ENCODE results near the gene FKBP5.
A peak's percentile ranks its signal among the peaks of the same experiment; 100 is the strongest.

FKBP5 gene

GRCh38 chr6:35552285-35552917 is 136.3 kb downstream of the FKBP5 start:
- Histone ChIP-seq H3K4me2 (ENCODE audit: low read length) (no peak overlapping the region), H3K9me3 (ENCODE audit: low read length) (peaks cover 11% of the 10 kb centered on the region), H4K20me1 (ENCODE audit: insufficient read depth, low read length) (no peaks in the 10 kb centered on the region), H3K4me3 (ENCODE audit: low read depth, low read length, poor library complexity, severe bottlenecking) (no peak overlapping the region), H3K27me3 (ENCODE audit: insufficient read depth, low read length) (peaks cover 3% of the 10 kb centered on the region; the same call in 1 of the 2 replicates), H3K79me2 (ENCODE audit: insufficient read depth, low read length) (no peaks in the 10 kb centered on the region), H3K27ac (ENCODE audit: low read depth, low read length, poor library complexity, severe bottlenecking) (no peak overlapping the region), H3K4me1 (ENCODE audit: insufficient read depth, low read length, severe bottlenecking) (no peaks in the 10 kb centered on the region), H2AFZ (ENCODE audit: low read length) (no peak overlapping the region), H3K9ac (ENCODE audit: low read length) (no peak overlapping the region), H3K9me2 (ENCODE audit: low read depth, low read length) (no peaks in the 10 kb centered on the region), H3F3A (ENCODE audit: insufficient read depth, low read length) (no peaks in the 10 kb centered on the region), H3K36me3 (ENCODE audit: insufficient read depth, low read length) (no peaks in the 10 kb centered on the region; the same call in 1 of the 2 replicates)
- peak; percentile 90 for TF ChIP-seq CTCF (IDR thresholded peaks at IDR 0.05; ENCODE audit: low read length)
- TF ChIP-seq EZH2 (IDR thresholded peaks at IDR 0.05; ENCODE audit: borderline replicate concordance, low read length), result no peak

GRCh38 chr6:35550437-35550836 is 138.3 kb downstream of the FKBP5 start:
- no peaks in the 10 kb centered on the region for H4K20me1 ChIP-seq (ENCODE audit: insufficient read depth, low read length)
- H3K9me3 ChIP-seq (ENCODE audit: low read length), result peaks cover 11% of the 10 kb centered on the region
- H3K27me3 ChIP-seq (ENCODE audit: insufficient read depth, low read length), result peaks cover 3% of the 10 kb centered on the region; the same call in 1 of the 2 replicates
- H3K9ac ChIP-seq (ENCODE audit: low read length), result no peak overlapping the region
- no peaks in the 10 kb centered on the region for H3F3A ChIP-seq (ENCODE audit: insufficient read depth, low read length)
- no peaks in the 10 kb centered on the region; the same call in 1 of the 2 replicates for H3K36me3 ChIP-seq (ENCODE audit: insufficient read depth, low read length)
- H3K4me3 ChIP-seq (ENCODE audit: low read depth, low read length, poor library complexity, severe bottlenecking), result no peak overlapping the region
- no peak overlapping the region for H3K27ac ChIP-seq (ENCODE audit: low read depth, low read length, poor library complexity, severe bottlenecking)
- TF ChIP-seq CTCF (IDR thresholded peaks at IDR 0.05; ENCODE audit: low read length) (no peak), EZH2 (IDR thresholded peaks at IDR 0.05; ENCODE audit: borderline replicate concordance, low read length) (no peak)
- H3K79me2 ChIP-seq (ENCODE audit: insufficient read depth, low read length), result no peaks in the 10 kb centered on the region
- H3K9me2 ChIP-seq (ENCODE audit: low read depth, low read length), result no peaks in the 10 kb centered on the region
- no peak overlapping the region for H3K4me2 ChIP-seq (ENCODE audit: low read length)
- H2AFZ ChIP-seq (ENCODE audit: low read length), result no peak overlapping the region
- H3K4me1 ChIP-seq (ENCODE audit: insufficient read depth, low read length, severe bottlenecking), result no peaks in the 10 kb centered on the region

GRCh38 chr6:35547676-35548075 is 141.0 kb downstream of the FKBP5 start:
- H4K20me1 ChIP-seq (ENCODE audit: insufficient read depth, low read length), result no peaks in the 10 kb centered on the region
- no peaks in the 10 kb centered on the region for H3F3A ChIP-seq (ENCODE audit: insufficient read depth, low read length)
- H3K4me3 ChIP-seq (ENCODE audit: low read depth, low read length, poor library complexity, severe bottlenecking), result no peak overlapping the region
- H3K36me3 ChIP-seq (ENCODE audit: insufficient read depth, low read length), result no peaks in the 10 kb centered on the region; the same call in 1 of the 2 replicates
- no peaks in the 10 kb centered on the region for H3K4me1 ChIP-seq (ENCODE audit: insufficient read depth, low read length, severe bottlenecking)
- no peak overlapping the region for H2AFZ ChIP-seq (ENCODE audit: low read length)
- H3K27me3 ChIP-seq (ENCODE audit: insufficient read depth, low read length), result no peaks in the 10 kb centered on the region; the same call in 1 of the 2 replicates
- H3K27ac ChIP-seq (ENCODE audit: low read depth, low read length, poor library complexity, severe bottlenecking), result no peak overlapping the region
- H3K79me2 ChIP-seq (ENCODE audit: insufficient read depth, low read length), result no peaks in the 10 kb centered on the region
- H3K9me3 ChIP-seq (ENCODE audit: low read length), result peaks cover 11% of the 10 kb centered on the region
- H3K4me2 ChIP-seq (ENCODE audit: low read length), result no peak overlapping the region
- no peak for TF ChIP-seq CTCF (IDR thresholded peaks at IDR 0.05; ENCODE audit: low read length)
- no peak for TF ChIP-seq EZH2 (IDR thresholded peaks at IDR 0.05; ENCODE audit: borderline replicate concordance, low read length)
- H3K9me2 ChIP-seq (ENCODE audit: low read depth, low read length), result no peaks in the 10 kb centered on the region
- no peak overlapping the region for H3K9ac ChIP-seq (ENCODE audit: low read length)

Data from OCI-LY1 (cell line).